SIG-M5 (cell line): ENCODE measurements around the gene ABHD14A.

ENCODE experiments used
- DNase-seq: peaks from one replicate; lab custom pipeline; 2025; lab: John Stamatoyannopoulos, UW

The ABHD14A gene

GRCh38 chr3:52020796-52021195 is 45.9 kb downstream of the ABHD14A start:
- no peak for DNase-seq

GRCh38 chr3:52021489-52022268 is 46.8 kb downstream of the ABHD14A start:
- DNase-seq, result no peak

GRCh38 chr3:52022323-52023100 is 47.6 kb downstream of the ABHD14A start:
- no peak for DNase-seq

- DNase-seq, result no peak
These were observed 48.4 kb downstream of the ABHD14A start for GRCh38 chr3:52023101-52023770.

- DNase-seq, result no peak
These were observed 49.2 kb downstream of the ABHD14A start for GRCh38 chr3:52023860-52024764.

GRCh38 chr3:52024765-52025452 is 50.0 kb downstream of the ABHD14A start:
- no peak for DNase-seq

- DNase-seq, result no peak
These were observed 50.6 kb downstream of the ABHD14A start for GRCh38 chr3:52025453-52025852.

- no peak for DNase-seq
These were observed 51.2 kb downstream of the ABHD14A start for GRCh38 chr3:52026041-52026440.

GRCh38 chr3:52028572-52028971 is 53.7 kb downstream of the ABHD14A start:
- no peak for DNase-seq

GRCh38 chr3:52029053-52029452 is 54.2 kb downstream of the ABHD14A start:
- no peak for DNase-seq

GRCh38 chr3:52029535-52029934 is 54.7 kb downstream of the ABHD14A start:
- DNase-seq, result no peak
